Stimulated activated CD4-positive, alpha-beta T cell treated with anti-CD3 and anti-CD28 coated beads, Interleukin-1b, Interleukin-23, amount 100 ng/mL, for 24 hours (primary cell): ENCODE measurements around the gene TAF1B.
A peak's percentile ranks its signal among the peaks of the same experiment; 100 is the strongest.

ENCODE experiments used
- DNase-seq, 4 experiments: peaks; one replicate each; pipeline ENCODE4 v3.0.0-alpha.2; 2020; ENCODE audit warnings: low read depth in 4 of 4, low spot score in 1 of 4

Gene TAF1B

GRCh38 chr2:9961013-9961412 lies 117.7 kb downstream of the TAF1B start:
- no peak for DNase-seq

GRCh38 chr2:9964334-9964980 lies 121.2 kb downstream of the TAF1B start:
- DNase-seq, result no peak

GRCh38 chr2:9965119-9965822 lies 122.0 kb downstream of the TAF1B start:
- no peak for DNase-seq

GRCh38 chr2:9966491-9967022 lies 123.3 kb downstream of the TAF1B start:
- no peak for DNase-seq

GRCh38 chr2:9967053-9967775 lies 123.9 kb downstream of the TAF1B start:
- DNase-seq, result no peak

GRCh38 chr2:9968553-9969497 lies 125.6 kb downstream of the TAF1B start:
- no peak for DNase-seq

- DNase-seq, result no peak
Measured at GRCh38 chr2:9970200-9971044, 127.1 kb downstream of the TAF1B start.

- no peak for DNase-seq
Measured at GRCh38 chr2:9971105-9971818, 128.0 kb downstream of the TAF1B start.

- DNase-seq, result no peak
Measured at GRCh38 chr2:9971890-9972289, 128.6 kb downstream of the TAF1B start.

- no peak for DNase-seq
Measured at GRCh38 chr2:9972621-9973479, 129.6 kb downstream of the TAF1B start.

GRCh38 chr2:9973690-9974089 lies 130.4 kb downstream of the TAF1B start:
- no peak for DNase-seq

- DNase-seq, result no peak
Measured at GRCh38 chr2:9974343-9974742, 131.1 kb downstream of the TAF1B start.

GRCh38 chr2:9975328-9975727 lies 132.1 kb downstream of the TAF1B start:
- DNase-seq, result no peak

GRCh38 chr2:9975805-9976447 lies 132.7 kb downstream of the TAF1B start:
- DNase-seq, result peak in 1 of 4 experiments; percentile 13

GRCh38 chr2:9979977-9980376 lies 136.7 kb downstream of the TAF1B start:
- DNase-seq, result no peak

- DNase-seq, result no peak
Measured at GRCh38 chr2:9980520-9980919, 137.2 kb downstream of the TAF1B start.

- DNase-seq, result no peak
Measured at GRCh38 chr2:9981655-9982054, 138.4 kb downstream of the TAF1B start.

GRCh38 chr2:9982248-9982647 lies 139.0 kb downstream of the TAF1B start:
- DNase-seq, result no peak
